ENCODE data around the gene RCAN1. TPM values are rescaled to one million over a fixed set of nuclear protein-coding genes. Genes with fewer than 3 reads are reported as not detected.

RCAN1 gene
- total and polyA plus RNA-seq, 9 of the 15 experiments (the other 6 are each of a cell fraction or from before 2014, with no cell fraction given): 4.4 to 16.5 (median 12.3) TPM

DNA sequence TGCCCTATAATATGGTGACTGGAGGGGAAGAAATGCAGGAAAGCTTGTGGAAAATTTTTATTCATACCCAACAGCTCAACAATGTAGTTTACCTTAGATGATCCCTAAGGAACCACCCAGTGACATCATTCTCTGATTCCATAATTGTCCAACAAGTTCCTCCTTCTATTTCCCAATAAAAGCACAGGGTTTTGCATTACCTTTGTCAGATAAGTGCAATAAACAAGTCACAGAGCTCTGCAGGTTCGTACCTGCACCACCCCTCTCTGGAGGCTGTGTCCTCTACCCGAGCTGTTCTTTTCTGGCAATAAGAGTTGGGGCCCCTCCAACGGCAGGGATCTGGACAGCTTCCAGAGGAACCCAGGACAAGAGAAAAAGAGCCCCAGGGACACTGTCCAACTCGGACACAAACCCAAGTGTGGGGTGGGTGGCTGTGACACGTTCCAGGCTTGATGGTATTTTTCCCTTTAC lies 38.8 kb downstream of the RCAN1 start:
- H3K4me2 ChIP-seq (ENCODE audit: insufficient read depth, low read length): no peak overlapping the region
- TF ChIP-seq ZNF408 (CRISPR knock-in tag; IDR thresholded peaks at IDR 0.05; ENCODE audit: low read depth): no peak
- TF ChIP-seq NR2C2 (CRISPR knock-in tag; IDR thresholded peaks at IDR 0.05): no peak
- no peak for TF ChIP-seq NR2C2 (tag; IDR thresholded peaks at IDR 0.05)
- no peak for TF ChIP-seq HDAC2 (IDR thresholded peaks at IDR 0.05)
- TF ChIP-seq, protein P1, sequence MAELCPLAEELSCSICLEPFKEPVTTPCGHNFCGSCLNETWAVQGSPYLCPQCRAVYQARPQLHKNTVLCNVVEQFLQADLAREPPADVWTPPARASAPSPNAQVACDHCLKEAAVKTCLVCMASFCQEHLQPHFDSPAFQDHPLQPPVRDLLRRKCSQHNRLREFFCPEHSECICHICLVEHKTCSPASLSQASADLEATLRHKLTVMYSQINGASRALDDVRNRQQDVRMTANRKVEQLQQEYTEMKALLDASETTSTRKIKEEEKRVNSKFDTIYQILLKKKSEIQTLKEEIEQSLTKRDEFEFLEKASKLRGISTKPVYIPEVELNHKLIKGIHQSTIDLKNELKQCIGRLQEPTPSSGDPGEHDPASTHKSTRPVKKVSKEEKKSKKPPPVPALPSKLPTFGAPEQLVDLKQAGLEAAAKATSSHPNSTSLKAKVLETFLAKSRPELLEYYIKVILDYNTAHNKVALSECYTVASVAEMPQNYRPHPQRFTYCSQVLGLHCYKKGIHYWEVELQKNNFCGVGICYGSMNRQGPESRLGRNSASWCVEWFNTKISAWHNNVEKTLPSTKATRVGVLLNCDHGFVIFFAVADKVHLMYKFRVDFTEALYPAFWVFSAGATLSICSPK (IDR thresholded peaks at IDR 0.05; ENCODE audit: borderline replicate concordance): no peak
- TF ChIP-seq CREM (IDR thresholded peaks at IDR 0.05; ENCODE audit: low read depth): no peak
- TF ChIP-seq SNIP1 (IDR thresholded peaks at IDR 0.05; ENCODE audit: low read depth): no peak
- no peak for TF ChIP-seq POLR2AphosphoS5 (IDR thresholded peaks at IDR 0.05; ENCODE audit: control insufficient read depth, insufficient read depth, low read depth, low read length)
- TF ChIP-seq ARID1B (IDR thresholded peaks at IDR 0.05): no peak
- no peak for TF ChIP-seq PYGO2 (tag; IDR thresholded peaks at IDR 0.05)
- peaks cover 0 to 16% of the 10 kb centered on the region in 2 experiments; a peak in 2 of 5 replicates for H3K27me3 ChIP-seq (ENCODE audit: control insufficient read depth in 2 of 2, insufficient read depth in 2 of 2, low read length in 2 of 2)
- ATAC-seq (no peak), FAIRE-seq (no peak), DNase-seq (ENCODE audit: extremely low read depth in 1 of 4, low spot score in 3 of 4) (no peak)
- CTCF ChIA-PET (ENCODE audit: low intra/inter-chr PET ratio): no interaction called here
- 4% methylated on average over 5 of the region's 5 CpGs for WGBS (ENCODE audit: insufficient coverage, low coverage, missing lambda C conversion rate)
- intact Hi-C loops (cut with micrococcal nuclease): no loop called here
- no peak overlapping the region for H3K27ac ChIP-seq (ENCODE audit: extremely low read depth, low read depth, low read length)
- no TSS peak for BruUV-seq (replicated peaks)
- POLR2A ChIA-PET: interaction anchor here (1.4 to 1.5 kb wide), 2 partner anchors 10 to 27 kb away, joined by 4 read pairs; no protein-coding TSS in a partner anchor
- H2AFZ ChIP-seq (ENCODE audit: low read depth, low read length): no peak overlapping the region
- no peaks in the 10 kb centered on the region for H3K9me1 ChIP-seq (ENCODE audit: control insufficient read depth, insufficient read depth, low read length)
- no peak overlapping the region for H3K4me3 ChIP-seq
- H4K20me1 ChIP-seq (replicated peaks; ENCODE audit: control insufficient read depth, insufficient read depth, low read length): peaks cover 17% of the 10 kb centered on the region; the same call in 1 of the 2 replicates
- H3K9me3 ChIP-seq (replicated peaks; ENCODE audit: control insufficient read depth, insufficient read depth, low read depth, low read length): no peaks in the 10 kb centered on the region
- no peak overlapping the region for H3K9ac ChIP-seq (ENCODE audit: insufficient read depth in 1 of 2, low read depth in 2 of 2, low read length in 2 of 2)
- H3K36me3 ChIP-seq (ENCODE audit: control insufficient read depth, insufficient read depth, low read length): no peaks in the 10 kb centered on the region
- no peaks in the 10 kb centered on the region for H3K4me1 ChIP-seq (replicated peaks in 1 of 2; ENCODE audit: control insufficient read depth in 2 of 2, insufficient read depth in 2 of 2, low read length in 2 of 2)
- in situ Hi-C loops (cut with MboI): no loop called here
- no peaks in the 10 kb centered on the region for H3K79me2 ChIP-seq (ENCODE audit: control insufficient read depth, insufficient read depth, low read length)
